Left ventricle myocardium superior (tissue), 1 donor: ENCODE data around the gene FGF13. TPM values are rescaled to one million over a fixed set of nuclear protein-coding genes. Genes with fewer than 3 reads are reported as not detected.

Experiments used
- ATAC-seq: fragments of 200-7000 bp; cut with Tn5 transposase; one replicate; pipeline ENCODE4 v1.9.1; 2020; ENCODE audit warnings: mild to moderate bottlenecking, moderate library complexity
- DNase-seq: peaks from one replicate; pipeline ENCODE4 v3.0.0-alpha.2; 2020
- intact Hi-C: fragments of 100-400 bp; cut with micrococcal nuclease; formaldehyde crosslinking; loops from one replicate; pipeline ENCODE4 v1.11.0; 2022
- microRNA-seq: library from miRNA; unstranded; fragments of <30 nt; microRNA quantifications from one replicate; pipeline ENCODE4 v1.2.0, GENCODE V29; 2020; ENCODE audit warnings: borderline number of aligned reads
- total RNA-seq: library from RNA; stranded (reverse); fragmentation: NEBNext Ultra II Directional; extraction: Animal tissue kit (Norgen Biotek cat#: 25700); gene quantifications from one replicate; pipeline ENCODE4 v1.2.1, GENCODE V29; 2021
- donor health status: DM: no; HTN: yes; CAD: no; lungs with severe emphysema.

The FGF13 gene
- total RNA-seq, 1 donor from 2014 or later: 0.59 TPM

GRCh38 chrX:138683600-138683999, 27.9 kb downstream of the FGF13 start:
- intact Hi-C loops: no loop called here
- ATAC-seq (no peak), DNase-seq (no peak)

GRCh38 chrX:138669693-138670092, 41.8 kb downstream of the FGF13 start:
- no peak for DNase-seq
- intact Hi-C loops: no loop called here
- no peak for ATAC-seq

DNA sequence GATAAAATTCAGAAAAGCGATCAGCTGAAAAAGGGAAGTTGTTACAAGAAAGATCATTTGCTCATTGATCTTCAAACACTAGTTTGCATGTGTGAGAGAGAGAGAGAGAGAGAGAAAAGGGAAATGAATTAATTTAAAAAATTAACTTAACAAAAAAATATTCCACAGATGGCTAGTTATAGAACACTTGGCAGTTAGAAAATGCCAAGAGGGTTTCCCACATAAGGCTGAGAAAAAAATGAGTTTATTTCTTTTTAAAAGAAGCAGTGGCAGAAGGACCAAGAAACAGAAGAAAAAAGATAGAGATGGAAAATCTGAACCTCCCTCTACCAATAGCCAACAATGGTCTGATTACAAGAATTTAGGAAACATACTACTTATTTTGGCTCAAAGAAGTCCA, 47.1 kb downstream of the FGF13 start:
- DNase-seq (no peak), ATAC-seq (no peak)
- intact Hi-C loops: no loop called here

DNA sequence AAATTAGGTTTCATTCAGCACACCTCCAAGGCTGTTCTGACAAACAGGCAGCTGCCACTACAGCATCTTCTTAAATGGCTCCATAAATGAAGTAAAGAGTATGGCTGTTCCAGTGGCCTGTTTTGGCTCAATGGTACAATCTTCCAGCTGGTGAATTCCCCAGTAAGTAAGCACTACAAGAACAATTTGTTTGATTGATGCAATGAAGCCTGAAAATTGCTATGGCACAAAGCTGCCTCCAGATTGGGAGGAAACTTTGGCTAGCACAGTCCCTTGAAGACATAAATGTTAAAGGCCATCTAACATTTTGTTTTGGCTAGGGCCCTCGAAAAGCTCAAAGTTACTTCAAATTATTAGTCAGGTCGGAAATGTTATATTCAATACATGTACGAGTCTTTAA, 47.5 kb downstream of the FGF13 start:
- intact Hi-C loops: no loop called here
- ATAC-seq (no peak), DNase-seq (no peak)

DNA sequence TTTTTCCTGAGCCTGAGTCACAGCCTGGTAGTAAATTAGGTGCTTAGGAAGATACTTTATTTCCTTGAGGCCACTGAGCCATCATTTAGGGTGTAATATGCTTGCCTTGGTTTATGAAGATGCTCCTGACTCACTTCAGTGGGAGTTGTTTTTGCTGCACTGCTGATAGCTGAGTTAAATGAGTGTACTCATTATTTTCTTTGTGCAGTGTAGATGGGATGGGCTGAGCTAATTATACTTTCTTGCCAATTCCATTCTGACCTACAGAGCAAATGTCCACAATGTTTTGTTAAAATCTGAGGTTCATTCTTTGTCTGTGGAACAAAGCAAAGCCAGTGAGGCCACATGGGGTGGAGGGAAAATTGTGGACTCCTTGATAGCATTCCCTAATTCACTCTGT, 60.0 kb downstream of the FGF13 start:
- ATAC-seq (no peak), DNase-seq (no peak)
- intact Hi-C loops: no loop called here

GRCh38 chrX:138648568-138648967, 62.9 kb downstream of the FGF13 start:
- no peak for ATAC-seq
- intact Hi-C loops: no loop called here
- DNase-seq: no peak

DNA sequence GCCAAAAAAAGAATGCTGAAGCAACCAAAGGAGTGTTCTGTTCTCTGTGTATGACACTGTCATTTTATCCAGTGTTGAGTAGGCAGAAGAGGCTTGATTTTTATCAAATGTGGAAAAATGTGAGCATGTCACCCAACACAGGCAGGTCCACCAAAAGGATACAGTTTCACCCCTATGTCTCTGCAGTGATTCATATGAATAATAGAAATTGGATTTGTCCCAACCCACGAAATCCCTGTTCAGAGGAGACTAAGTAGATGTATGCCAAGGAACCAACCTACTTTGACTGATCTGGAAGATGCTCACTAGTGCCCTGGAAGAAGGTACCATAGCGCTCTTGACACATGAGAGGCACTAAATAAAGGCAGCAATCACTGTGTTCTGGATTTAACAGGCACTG, 72.5 kb downstream of the FGF13 start:
- intact Hi-C loops: no loop called here
- no peak for ATAC-seq
- no peak for DNase-seq

Small RNA genes within 50 kb of the gene (microRNA-seq; reads per million reads assigned to microRNA genes)
- gene MIR504: not detected
